Cardiac fibroblast (primary cell): ENCODE data around the gene TAOK3.
A peak's percentile ranks its signal among the peaks of the same experiment; 100 is the strongest.

ENCODE experiments used
- DNase-seq, 2 donors: peaks; one replicate each; pipeline versions ENCODE4 v3.0.0 to v3.0.0-alpha.2; 2010; ENCODE audit warnings: low read depth in 2 of 2
- H3K4me3 ChIP-seq, 2 donors: replicated peaks in 1 of 2; 1 replicate in 1 of 2; 2 replicates in 1 of 2; pipeline ENCODE4 v1.5.1; 2011; ENCODE audit warnings: low read depth in 2 of 2, low read length in 2 of 2, mild to moderate bottlenecking in 2 of 2, moderate library complexity in 1 of 2
- TF ChIP-seq, protein P1 (sequence below): IDR thresholded peaks from one replicate; pipeline ENCODE4 v1.5.1; 2011; ENCODE audit warnings: low read depth, mild to moderate bottlenecking, low read length, inconsistent platforms

The TAOK3 gene

DNA sequence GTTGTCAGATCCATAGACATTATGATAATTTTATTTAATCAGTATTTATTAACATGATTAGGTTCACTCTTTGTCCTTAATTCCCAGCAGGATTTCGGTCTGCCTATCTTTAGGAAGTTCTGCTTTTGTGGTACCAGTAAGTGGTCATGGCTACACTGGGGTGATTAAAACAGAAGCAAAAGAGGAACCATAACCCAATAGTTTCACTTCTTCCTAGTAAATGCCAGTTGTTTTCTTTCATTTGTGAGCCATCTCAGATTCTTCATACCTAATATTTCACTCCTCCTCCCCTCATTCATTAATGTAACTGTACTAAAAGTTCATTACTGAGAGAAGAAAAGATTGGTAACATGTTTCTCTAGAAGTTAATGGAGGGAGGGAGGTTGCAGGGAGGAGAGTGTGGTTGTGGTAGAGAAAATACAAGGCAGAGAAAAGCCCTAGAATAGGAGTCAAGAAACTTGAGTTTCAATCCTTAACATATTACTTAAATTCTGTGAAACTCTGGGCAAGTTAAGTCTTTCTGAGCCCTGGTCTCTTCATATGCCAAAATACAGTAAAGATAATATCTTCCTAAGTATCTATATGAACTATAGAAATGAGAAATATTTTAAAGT lies 135.5 kb downstream of the TAOK3 start:
- TF ChIP-seq, protein P1, sequence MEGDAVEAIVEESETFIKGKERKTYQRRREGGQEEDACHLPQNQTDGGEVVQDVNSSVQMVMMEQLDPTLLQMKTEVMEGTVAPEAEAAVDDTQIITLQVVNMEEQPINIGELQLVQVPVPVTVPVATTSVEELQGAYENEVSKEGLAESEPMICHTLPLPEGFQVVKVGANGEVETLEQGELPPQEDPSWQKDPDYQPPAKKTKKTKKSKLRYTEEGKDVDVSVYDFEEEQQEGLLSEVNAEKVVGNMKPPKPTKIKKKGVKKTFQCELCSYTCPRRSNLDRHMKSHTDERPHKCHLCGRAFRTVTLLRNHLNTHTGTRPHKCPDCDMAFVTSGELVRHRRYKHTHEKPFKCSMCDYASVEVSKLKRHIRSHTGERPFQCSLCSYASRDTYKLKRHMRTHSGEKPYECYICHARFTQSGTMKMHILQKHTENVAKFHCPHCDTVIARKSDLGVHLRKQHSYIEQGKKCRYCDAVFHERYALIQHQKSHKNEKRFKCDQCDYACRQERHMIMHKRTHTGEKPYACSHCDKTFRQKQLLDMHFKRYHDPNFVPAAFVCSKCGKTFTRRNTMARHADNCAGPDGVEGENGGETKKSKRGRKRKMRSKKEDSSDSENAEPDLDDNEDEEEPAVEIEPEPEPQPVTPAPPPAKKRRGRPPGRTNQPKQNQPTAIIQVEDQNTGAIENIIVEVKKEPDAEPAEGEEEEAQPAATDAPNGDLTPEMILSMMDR = no peak
- no peak overlapping the region for H3K4me3 ChIP-seq
- DNase-seq = no peak

DNA sequence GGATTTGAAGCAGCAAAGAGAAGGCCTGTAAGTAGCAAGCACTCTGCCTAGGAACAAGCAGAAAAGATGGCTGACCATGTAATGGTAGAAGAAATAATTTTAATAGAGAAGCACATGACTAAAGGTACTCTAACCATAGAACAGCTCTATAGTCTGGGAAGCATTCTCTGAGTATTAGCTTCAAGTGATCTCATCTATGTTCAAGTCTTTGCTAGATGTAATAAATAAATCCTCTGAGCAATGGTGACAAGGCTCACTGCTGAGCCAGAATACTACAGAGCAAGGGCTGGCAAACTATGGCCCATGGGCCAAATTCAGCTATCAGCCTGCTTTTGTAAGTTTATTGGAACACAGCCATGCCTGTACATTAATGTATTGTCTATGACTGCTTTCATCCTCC lies 152.0 kb downstream of the TAOK3 start:
- TF ChIP-seq, protein P1 = no peak
- H3K4me3 ChIP-seq = no peak overlapping the region
- DNase-seq = no peak

DNA sequence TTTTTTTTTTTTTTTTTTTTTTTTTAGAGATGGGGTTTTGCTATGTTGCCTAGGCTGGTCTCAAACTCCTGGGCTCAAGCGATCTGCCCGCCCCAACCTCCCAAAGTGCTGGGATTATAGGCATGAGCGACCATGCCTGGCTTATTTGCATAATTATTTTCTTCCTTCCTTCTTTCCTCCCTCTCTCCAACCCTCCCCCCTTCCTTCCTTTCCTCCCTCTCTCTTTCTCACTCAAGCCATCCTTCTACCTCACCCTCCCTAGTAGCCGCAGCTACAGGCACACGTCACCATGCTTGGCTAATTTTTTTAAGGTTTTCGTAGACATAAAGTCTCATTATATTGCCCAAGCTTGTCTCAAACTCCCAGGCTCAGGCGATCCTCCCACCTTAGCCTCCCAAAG lies 152.9 kb downstream of the TAOK3 start:
- H3K4me3 ChIP-seq = no peak overlapping the region
- no peak for DNase-seq
- TF ChIP-seq, protein P1 = no peak

DNA sequence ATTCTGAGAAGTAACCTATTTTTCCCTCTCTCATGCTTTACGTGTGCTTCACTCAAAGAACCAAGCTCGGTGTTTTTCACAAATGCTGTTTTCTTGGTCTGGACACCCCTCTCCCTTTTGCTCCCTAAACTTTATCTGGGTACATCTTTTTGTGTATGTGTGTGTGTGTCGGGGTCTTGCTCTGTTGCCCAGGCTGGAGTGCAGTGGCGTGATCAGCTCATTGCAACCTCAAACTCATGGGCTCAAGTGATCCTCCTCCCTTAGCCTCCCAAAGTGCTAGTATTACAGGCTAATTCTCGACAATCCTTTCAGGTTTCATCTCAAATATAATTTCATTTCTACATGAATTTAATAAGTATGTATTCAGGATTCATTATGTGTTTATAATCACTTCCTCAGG lies 153.6 kb downstream of the TAOK3 start:
- TF ChIP-seq, protein P1 = no peak
- no peak overlapping the region for H3K4me3 ChIP-seq
- no peak for DNase-seq

DNA sequence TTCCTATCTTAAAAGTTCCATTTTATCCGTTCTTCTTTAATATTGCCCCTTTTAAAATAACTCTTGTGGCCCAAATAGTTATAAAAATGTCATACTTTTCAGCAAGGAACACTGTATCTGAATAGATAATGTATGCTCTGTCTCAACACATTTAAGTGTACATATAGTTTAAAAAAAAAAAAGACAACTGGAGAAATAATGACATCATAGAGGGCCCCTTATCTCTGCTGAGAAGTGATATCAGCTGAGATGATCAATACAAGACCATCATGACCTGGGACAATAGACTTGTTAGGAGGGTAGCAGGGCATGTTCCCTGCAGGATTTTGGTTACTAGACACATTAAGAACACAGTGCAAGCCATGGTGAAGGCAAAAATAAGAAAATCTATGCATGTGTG lies 159.3 kb downstream of the TAOK3 start:
- no peak for DNase-seq
- TF ChIP-seq, protein P1 = no peak
- no peak overlapping the region for H3K4me3 ChIP-seq

DNA sequence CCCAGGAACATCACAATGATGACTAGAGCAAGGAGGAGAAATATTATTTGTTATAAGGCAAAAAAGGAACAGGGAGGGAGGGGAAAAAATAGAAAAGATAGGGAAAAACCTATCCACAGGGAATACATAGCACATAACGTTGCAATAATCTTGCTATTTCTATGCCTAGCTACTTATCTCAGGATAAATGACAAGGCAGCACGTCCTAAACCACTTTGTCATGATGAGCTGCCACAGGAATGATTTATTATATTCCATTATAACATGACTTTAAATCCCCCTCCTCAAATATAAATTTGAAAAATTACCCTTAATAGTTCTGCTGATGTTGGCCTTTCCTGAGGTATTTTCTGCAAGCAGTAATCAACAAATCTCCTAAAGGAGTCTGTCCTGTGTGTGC lies 160.1 kb downstream of the TAOK3 start:
- DNase-seq = no peak
- TF ChIP-seq, protein P1 = no peak

DNA sequence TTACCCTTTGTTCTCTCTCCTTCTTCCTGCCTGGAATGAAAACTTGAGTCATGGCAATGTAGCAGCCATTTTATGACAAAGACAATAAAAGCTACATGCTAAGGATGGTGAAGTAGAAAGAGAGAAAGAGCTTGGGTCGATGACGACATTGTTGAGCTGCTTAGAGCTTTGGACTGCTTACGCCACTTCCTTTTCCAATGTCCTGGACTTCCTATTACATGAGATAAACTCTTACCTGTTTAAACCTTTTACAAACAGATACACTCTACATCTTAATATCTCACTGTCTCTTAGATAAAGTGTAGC lies 166.6 kb downstream of the TAOK3 start:
- DNase-seq = peak in 1 of 2 donors; percentile 13
- no peak overlapping the region for H3K4me3 ChIP-seq
- TF ChIP-seq, protein P1 = no peak

More for the DNA sequence above, 160.1 kb downstream of the TAOK3 start:
- H3K4me3 ChIP-seq = no peak overlapping the region
